GM19043 (cell line): ENCODE data around the gene FAM43A.
A peak's percentile ranks its signal among the peaks of the same experiment; 100 is the strongest.

ENCODE experiments used
- ATAC-seq: cut with Tn5 transposase; IDR thresholded peaks from one replicate; pipeline ENCODE4 v1.9.1; 2021; ENCODE audit warnings: low read depth; ENCODE audit not compliant: unreplicated experiment

FAM43A gene

GRCh38 chr3:194736896-194737600, 51.4 kb downstream of the FAM43A start:
- ATAC-seq: peak; percentile 51
